Stimulated activated CD8-positive, alpha-beta memory T cell treated with anti-CD3 and anti-CD28 coated beads, Interleukin-4, amount 100 ng/mL, for 1 hour (primary cell): ENCODE data around the gene CD4.
"Not testable (repeated sequence)": the region's sequence is repeated elsewhere in the genome, so short reads cannot be mapped to it uniquely, and the experiment has no call there.

Source experiments
- DNase-seq, 2 donors: peaks; one replicate each; pipeline ENCODE4 v3.0.0-alpha.2; 2020; ENCODE audit warnings: low read depth in 2 of 2, low spot score in 1 of 2

The CD4 gene

GRCh38 chr12:6866920-6867412 is 77.6 kb downstream of the CD4 start:
- no peak for DNase-seq

GRCh38 chr12:6867413-6868210 is 78.3 kb downstream of the CD4 start, which contains the start of gene TPI1:
TSS of gene TPI1 (plus strand) at chr12:6867531. CDS start at chr12:6867567, 36 bp downstream.
- DNase-seq, result peak; percentile 49 to 61

- no peak for DNase-seq
Observed at GRCh38 chr12:6868211-6869048, 79.1 kb downstream of the CD4 start.

- peak; percentile 76 to 83 for DNase-seq
Observed at GRCh38 chr12:6869049-6870021, 80.0 kb downstream of the CD4 start.

- DNase-seq, result not testable (repeated sequence)
Observed at GRCh38 chr12:6870304-6870703, 81.0 kb downstream of the CD4 start.
